Islet precursor cell (in vitro differentiated cells): ENCODE measurements around the gene GDNF.
"Not testable (repeated sequence)": the region's sequence is repeated elsewhere in the genome, so short reads cannot be mapped to it uniquely, and the experiment has no call there.

Experiments
- DNase-seq: peaks from one replicate; pipeline ENCODE4 v3.0.0-alpha.2; 2018

Gene GDNF

GRCh38 chr5:37815913-37816312 is 23.9 kb downstream of the GDNF start:
- no peak for DNase-seq

GRCh38 chr5:37814699-37815098 is 25.1 kb downstream of the GDNF start:
- no peak for DNase-seq

GRCh38 chr5:37812365-37812764 is 27.5 kb downstream of the GDNF start:
- DNase-seq: no peak

GRCh38 chr5:37811866-37812265 is 28.0 kb downstream of the GDNF start:
- DNase-seq: no peak

- DNase-seq: no peak
These were observed 29.5 kb downstream of the GDNF start for GRCh38 chr5:37810311-37810710.

GRCh38 chr5:37808945-37809344 is 30.9 kb downstream of the GDNF start:
- DNase-seq: no peak

- peak; percentile 62 for DNase-seq
These were observed 32.1 kb downstream of the GDNF start for GRCh38 chr5:37807621-37808301.

- DNase-seq: no peak
These were observed 32.8 kb downstream of the GDNF start for GRCh38 chr5:37807015-37807414.

GRCh38 chr5:37806476-37806875 is 33.4 kb downstream of the GDNF start:
- no peak for DNase-seq

GRCh38 chr5:37806016-37806415 is 33.8 kb downstream of the GDNF start:
- DNase-seq: no peak

- no peak for DNase-seq
These were observed 35.4 kb downstream of the GDNF start for GRCh38 chr5:37804401-37804800.

- DNase-seq: no peak
These were observed 36.4 kb downstream of the GDNF start for GRCh38 chr5:37803487-37803886.

GRCh38 chr5:37801521-37801920 is 38.3 kb downstream of the GDNF start:
- no peak for DNase-seq

GRCh38 chr5:37799865-37800421 is 39.9 kb downstream of the GDNF start:
- DNase-seq: no peak

- DNase-seq: not testable (repeated sequence)
These were observed 43.4 kb downstream of the GDNF start for GRCh38 chr5:37796435-37796834.

GRCh38 chr5:37795292-37795691 is 44.5 kb downstream of the GDNF start:
- DNase-seq: not testable (repeated sequence)

GRCh38 chr5:37792975-37793631 is 46.7 kb downstream of the GDNF start:
- peak; percentile 61 for DNase-seq

GRCh38 chr5:37791321-37791720 is 48.5 kb downstream of the GDNF start:
- no peak for DNase-seq

- no peak for DNase-seq
These were observed 49.9 kb downstream of the GDNF start for GRCh38 chr5:37789991-37790390.

- DNase-seq: no peak
These were observed 52.1 kb downstream of the GDNF start for GRCh38 chr5:37787742-37788141.

- DNase-seq: no peak
These were observed 52.9 kb downstream of the GDNF start for GRCh38 chr5:37786862-37787519.

- no peak for DNase-seq
These were observed 53.4 kb downstream of the GDNF start for GRCh38 chr5:37786416-37786815.

GRCh38 chr5:37781409-37781808 is 58.4 kb downstream of the GDNF start:
- DNase-seq: not testable (repeated sequence)
